Tibial artery (tissue), 4 donors: ENCODE measurements around the gene NFATC1.

Experiments used
- DNase-seq, 2 donors: peaks; one replicate each; pipeline ENCODE4 v3.0.0-alpha.2; 2019
- H3K27ac ChIP-seq, 2 donors: fragments of 200-600 bp; sonication (generic) in 1 of 2; 1 replicate in 1 of 2; 2 replicates in 1 of 2; pipeline ENCODE4 v1.5.1; 2018 to 2019; ENCODE audit warnings: mild to moderate bottlenecking in 1 of 2
- H3K27me3 ChIP-seq, 2 donors: fragments of 200-600 bp; sonication (generic) in 1 of 2; one replicate each; pipeline versions ENCODE4 v1.5.1 to v1.6.0; 2016 to 2019
- H3K36me3 ChIP-seq, 3 donors: fragments of 200-600 bp; sonication (generic) in 2 of 3; one replicate each; pipeline ENCODE4 v1.5.1; 2016 to 2019; ENCODE audit warnings: mild to moderate bottlenecking in 2 of 3
- H3K4me1 ChIP-seq, 4 donors: fragments of 200-600 bp; sonication (generic) in 2 of 4; 1 replicate in 3 of 4; 2 replicates in 1 of 4; pipeline ENCODE4 v1.5.1; 2016 to 2019
- H3K4me3 ChIP-seq, 2 donors: fragments of 200-600 bp; sonication (generic) in 1 of 2; 1 replicate in 1 of 2; 2 replicates in 1 of 2; pipeline ENCODE4 v1.5.1; 2018 to 2019; ENCODE audit warnings: mild to moderate bottlenecking in 2 of 2
- H3K9me3 ChIP-seq, 3 donors: fragments of 200-600 bp; sonication (generic) in 1 of 3; one replicate each; pipeline ENCODE4 v1.5.1; 2016 to 2019
- CTCF ChIP-seq, 2 experiments: fragments of 200-600 bp in 1 of 2; fragments of 450-650 bp in 1 of 2; IDR thresholded peaks; one replicate each; pipeline ENCODE4 v1.5.1; 2017 to 2019; ENCODE audit warnings: antibody characterized with exemption in 2 of 2, mild to moderate bottlenecking in 1 of 2, moderate library complexity in 1 of 2
- intact Hi-C: fragments of 100-400 bp; cut with DNase I; formaldehyde crosslinking; loops from one replicate; pipeline ENCODE4 v1.15.0; 2023; ENCODE audit warnings: low total_unique reads

NFATC1 gene

GRCh38 chr18:79418642-79419041 lies 22.9 kb downstream of the NFATC1 start:
- no peak for DNase-seq
- Histone ChIP-seq H3K4me3 (no peak overlapping the region), H3K27me3 (no peaks in the 10 kb centered on the region), H3K27ac (no peak overlapping the region), H3K36me3 (peaks cover 12 to 36% (median 32%) of the 10 kb centered on the region in 3 donors), H3K9me3 (no peaks in the 10 kb centered on the region), H3K4me1 (peaks cover 0 to 7% (median under 1%) of the 10 kb centered on the region in 4 donors)
- no peak for TF ChIP-seq CTCF (IDR thresholded peaks at IDR 0.05)
- intact Hi-C loops: no loop called here

GRCh38 chr18:79420033-79420745 lies 24.5 kb downstream of the NFATC1 start:
- no peak overlapping the region for H3K27ac ChIP-seq
- H3K9me3 ChIP-seq: no peaks in the 10 kb centered on the region
- intact Hi-C loops: no loop called here
- H3K4me3 ChIP-seq: no peak overlapping the region
- peaks cover 0 to 8% (median 2%) of the 10 kb centered on the region in 4 donors for H3K4me1 ChIP-seq
- DNase-seq: no peak
- H3K27me3 ChIP-seq: no peaks in the 10 kb centered on the region
- H3K36me3 ChIP-seq: peaks cover 11 to 24% (median 21%) of the 10 kb centered on the region in 3 donors
- TF ChIP-seq CTCF (IDR thresholded peaks at IDR 0.05): no peak

- no peak for DNase-seq
- intact Hi-C loops: no loop called here
These were observed 25.6 kb downstream of the NFATC1 start for GRCh38 chr18:79421275-79421857.

DNA sequence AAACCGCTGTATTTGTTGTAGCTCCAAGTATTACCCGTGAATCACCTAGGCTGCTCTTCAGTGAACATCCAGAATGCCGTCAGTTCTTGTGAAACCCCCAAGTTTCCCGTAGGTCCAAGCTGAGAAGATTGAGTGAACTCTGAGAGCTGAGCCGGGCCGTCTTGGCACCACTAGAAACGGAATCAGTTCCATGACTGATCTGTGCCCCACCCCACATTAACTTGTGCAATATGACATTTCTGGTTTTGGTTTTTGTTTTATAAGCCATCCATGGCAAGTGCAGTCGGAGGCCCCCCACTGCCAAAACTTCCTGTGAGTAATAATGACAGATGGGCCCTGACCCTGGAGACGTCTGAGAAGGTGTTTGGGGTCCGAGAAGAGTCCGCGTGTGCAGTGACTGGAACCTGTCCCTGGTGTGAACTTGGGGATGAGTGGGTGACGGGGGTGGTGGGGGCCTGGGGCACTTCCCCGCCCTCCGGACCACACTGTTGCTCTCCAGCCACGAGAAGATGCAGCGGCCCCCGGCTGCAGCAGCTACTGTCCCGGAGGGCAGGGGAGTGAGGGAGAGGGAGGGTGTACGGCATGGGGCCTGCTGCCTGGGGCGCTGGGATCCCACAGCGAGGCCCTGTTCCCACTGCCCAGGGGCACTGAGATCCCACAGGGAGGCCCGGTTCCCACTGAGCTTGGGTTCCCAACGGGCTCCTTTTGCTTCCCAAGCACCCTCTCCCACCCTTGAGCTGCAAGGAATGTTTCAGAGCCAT lies 26.5 kb downstream of the NFATC1 start:
- TF ChIP-seq CTCF (IDR thresholded peaks at IDR 0.05): no peak
- Histone ChIP-seq H3K27ac (no peak overlapping the region), H3K27me3 (no peaks in the 10 kb centered on the region), H3K9me3 (no peaks in the 10 kb centered on the region), H3K36me3 (peaks cover 11 to 40% (median 28%) of the 10 kb centered on the region in 3 donors), H3K4me3 (no peak overlapping the region), H3K4me1 (peaks cover 0 to 9% (median 2%) of the 10 kb centered on the region in 4 donors)
- intact Hi-C loops: no loop called here
- DNase-seq: peak in 1 of 2 donors; percentile 58

More at GRCh38 chr18:79421275-79421857, 25.6 kb downstream of the NFATC1 start:
- no peak overlapping the region for H3K4me3 ChIP-seq
- H3K27ac ChIP-seq: no peak overlapping the region
- no peaks in the 10 kb centered on the region for H3K27me3 ChIP-seq
- H3K9me3 ChIP-seq: no peaks in the 10 kb centered on the region
- TF ChIP-seq CTCF (IDR thresholded peaks at IDR 0.05): no peak
- H3K4me1 ChIP-seq: peaks cover 0 to 8% (median 2%) of the 10 kb centered on the region in 4 donors
- peaks cover 11 to 36% (median 30%) of the 10 kb centered on the region in 3 donors for H3K36me3 ChIP-seq

- H3K27ac ChIP-seq: no peak overlapping the region
- DNase-seq: no peak
- TF ChIP-seq CTCF (IDR thresholded peaks at IDR 0.05): no peak
- H3K9me3 ChIP-seq: no peaks in the 10 kb centered on the region
- H3K36me3 ChIP-seq: peaks cover 11 to 40% (median 28%) of the 10 kb centered on the region in 3 donors
- H3K4me3 ChIP-seq: no peak overlapping the region
- intact Hi-C loops: no loop called here
- H3K4me1 ChIP-seq: peaks cover 0 to 9% (median 2%) of the 10 kb centered on the region in 4 donors
- no peaks in the 10 kb centered on the region for H3K27me3 ChIP-seq
These were observed 27.0 kb downstream of the NFATC1 start for GRCh38 chr18:79422783-79423165.
